PC-3 (cell line): ENCODE data around the gene CBFA2T3. TPM values are rescaled to one million over a fixed set of nuclear protein-coding genes. Genes with fewer than 3 reads are reported as not detected.

Experiments
- ATAC-seq: fragments of 200-7000 bp; cut with Tn5 transposase; 2 replicates; pipeline ENCODE4 v1.9.1; 2020; ENCODE audit warnings: mild to moderate bottlenecking, moderate library complexity
- BruUV-seq: library from RNA; stranded (reverse); fragments of 400-500 nt; replicated peaks from 2 replicates; lab custom pipeline; 2021; lab: Mats Ljungman, UMichigan
- CTCF ChIA-PET: fragments of 300-600 bp; sonication (Branson Sonifier 250); formaldehyde crosslinking; loops from one replicate; lab custom pipeline; 2022; ENCODE audit warnings: antibody characterized with exemption; lab: Charles Lee
- POLR2A ChIA-PET: fragments of 300-600 bp; sonication (Branson Sonifier 250); formaldehyde crosslinking; loops from one replicate; lab custom pipeline; 2022; ENCODE audit warnings: antibody characterized with exemption; ENCODE audit not compliant: unreplicated experiment; lab: Charles Lee
- DNase-seq: peaks from one replicate; pipeline ENCODE4 v3.0.0-alpha.2; 2015
- H2AFZ ChIP-seq: fragments of 300-600 bp; sonication (generic); 2 replicates; pipeline ENCODE4 v1.6.0; 2016; ENCODE audit warnings: antibody characterized with exemption, low read length
- H3F3A ChIP-seq: fragments of 300-600 bp; sonication (generic); one replicate; pipeline ENCODE4 v1.6.0; 2017; ENCODE audit warnings: antibody characterized with exemption, low read length, control low read depth, mild to moderate bottlenecking; ENCODE audit not compliant: unreplicated experiment
- H3K27ac ChIP-seq: fragments of 300-600 bp; sonication (generic); 2 replicates; pipeline ENCODE4 v1.5.1; 2016; ENCODE audit warnings: mild to moderate bottlenecking, low read length
- H3K27me3 ChIP-seq: fragments of 300-600 bp; sonication (generic); 2 replicates; pipeline ENCODE4 v1.6.1; 2016; ENCODE audit warnings: low read length, mixed read lengths
- H3K36me3 ChIP-seq: fragments of 300-600 bp; sonication (generic); 2 replicates; pipeline ENCODE4 v1.6.1; 2016; ENCODE audit warnings: low read depth, mixed run types, low read length, mixed read lengths
- H3K4me1 ChIP-seq: fragments of 300-600 bp; sonication (generic); 2 replicates; pipeline ENCODE4 v1.5.1; 2016; ENCODE audit warnings: low read length; ENCODE audit not compliant: insufficient read depth
- H3K4me2 ChIP-seq: fragments of 300-600 bp; sonication (generic); 2 replicates; pipeline ENCODE4 v1.6.0; 2016; ENCODE audit warnings: low read length
- H3K4me3 ChIP-seq: fragments of 300-600 bp; sonication (generic); 2 replicates; pipeline ENCODE4 v1.5.1; 2016; ENCODE audit warnings: mild to moderate bottlenecking, low read length, mixed read lengths
- H3K79me2 ChIP-seq: fragments of 300-600 bp; sonication (generic); 2 replicates; pipeline ENCODE4 v1.6.1; 2017; ENCODE audit warnings: low read length, mixed read lengths
- H3K9ac ChIP-seq: fragments of 300-600 bp; sonication (generic); 2 replicates; pipeline ENCODE4 v1.6.0; 2016; ENCODE audit warnings: mild to moderate bottlenecking, low read length
- H3K9me2 ChIP-seq: fragments of 300-600 bp; sonication (generic); replicated peaks from 2 replicates; pipeline ENCODE4 v1.6.1; 2016; ENCODE audit warnings: mixed run types, low read length, mixed read lengths
- H3K9me3 ChIP-seq: fragments of 300-600 bp; sonication (generic); 2 replicates; pipeline ENCODE4 v1.6.1; 2016; ENCODE audit warnings: low read length, mixed read lengths
- H4K20me1 ChIP-seq: fragments of 300-600 bp; sonication (generic); 2 replicates; pipeline ENCODE4 v1.6.1; 2016; ENCODE audit warnings: low read length, mixed read lengths
- EZH2 ChIP-seq: fragments of 300-600 bp; sonication (generic); IDR thresholded peaks from one replicate; pipeline ENCODE4 v1.6.1; 2017; ENCODE audit warnings: antibody characterized with exemption, mild to moderate bottlenecking, low read length; ENCODE audit not compliant: unreplicated experiment
- EZH2phosphoT487 ChIP-seq: fragments of 300-600 bp; sonication (generic); IDR thresholded peaks from 2 replicates; pipeline ENCODE4 v1.6.1; 2018; ENCODE audit warnings: mild to moderate bottlenecking, antibody characterized with exemption, low read length, borderline replicate concordance
- intact Hi-C: fragments of 100-400 bp; cut with micrococcal nuclease; formaldehyde crosslinking; loops from 2 replicates; pipeline ENCODE4 v1.9.0; 2023
- total RNA-seq: library from RNA; depleted of rRNA; stranded (reverse); fragments of >200 nt; gene quantifications from 2 replicates; pipeline ENCODE4 v1.2.3, GENCODE V29; 2014
- TF ChIP-seq, protein P1 (sequence below): fragments of 300-600 bp; sonication (generic); conservative IDR thresholded peaks from 2 replicates; pipeline ENCODE4 v1.5.1; 2017; ENCODE audit warnings: antibody characterized with exemption, low read depth, mild to moderate bottlenecking, low read length

The CBFA2T3 gene
- total RNA-seq, 1 experiment from 2014 or later: not detected

- Histone ChIP-seq H3K27me3 (peaks cover 58% of the 10 kb centered on the region), H3K4me3 (no peak overlapping the region), H3F3A (no peaks in the 10 kb centered on the region), H3K27ac (no peak overlapping the region), H3K4me1 (no peaks in the 10 kb centered on the region), H3K79me2 (no peaks in the 10 kb centered on the region), H3K9me3 (no peaks in the 10 kb centered on the region), H3K9ac (no peak overlapping the region), H3K4me2 (no peak overlapping the region), H3K9me2 (no peaks in the 10 kb centered on the region), H3K36me3 (no peaks in the 10 kb centered on the region), H4K20me1 (no peaks in the 10 kb centered on the region), H2AFZ (no peak overlapping the region)
- intact Hi-C loops: no loop called here
- BruUV-seq: no TSS peak
- ChIA-PET CTCF (no interaction called here), POLR2A (no interaction called here)
- DNase-seq (no peak), ATAC-seq (no peak)
- TF ChIP-seq EZH2phosphoT487 (no peak), EZH2 (no peak)
- TF ChIP-seq, protein P1, sequence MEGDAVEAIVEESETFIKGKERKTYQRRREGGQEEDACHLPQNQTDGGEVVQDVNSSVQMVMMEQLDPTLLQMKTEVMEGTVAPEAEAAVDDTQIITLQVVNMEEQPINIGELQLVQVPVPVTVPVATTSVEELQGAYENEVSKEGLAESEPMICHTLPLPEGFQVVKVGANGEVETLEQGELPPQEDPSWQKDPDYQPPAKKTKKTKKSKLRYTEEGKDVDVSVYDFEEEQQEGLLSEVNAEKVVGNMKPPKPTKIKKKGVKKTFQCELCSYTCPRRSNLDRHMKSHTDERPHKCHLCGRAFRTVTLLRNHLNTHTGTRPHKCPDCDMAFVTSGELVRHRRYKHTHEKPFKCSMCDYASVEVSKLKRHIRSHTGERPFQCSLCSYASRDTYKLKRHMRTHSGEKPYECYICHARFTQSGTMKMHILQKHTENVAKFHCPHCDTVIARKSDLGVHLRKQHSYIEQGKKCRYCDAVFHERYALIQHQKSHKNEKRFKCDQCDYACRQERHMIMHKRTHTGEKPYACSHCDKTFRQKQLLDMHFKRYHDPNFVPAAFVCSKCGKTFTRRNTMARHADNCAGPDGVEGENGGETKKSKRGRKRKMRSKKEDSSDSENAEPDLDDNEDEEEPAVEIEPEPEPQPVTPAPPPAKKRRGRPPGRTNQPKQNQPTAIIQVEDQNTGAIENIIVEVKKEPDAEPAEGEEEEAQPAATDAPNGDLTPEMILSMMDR: no peak
These were observed 43.3 kb upstream of the CBFA2T3 start for GRCh38 chr16:89020068-89020924.

- no peaks in the 10 kb centered on the region for H3K36me3 ChIP-seq
- ATAC-seq: no peak
- H3K9me3 ChIP-seq: no peaks in the 10 kb centered on the region
- H3K4me3 ChIP-seq: no peak overlapping the region
- H3K4me1 ChIP-seq: no peaks in the 10 kb centered on the region
- TF ChIP-seq EZH2phosphoT487: no peak
- no peak for TF ChIP-seq EZH2
- TF ChIP-seq, protein P1: no peak
- H3K9ac ChIP-seq: no peak overlapping the region
- no peak overlapping the region for H2AFZ ChIP-seq
- ChIA-PET CTCF (no interaction called here), POLR2A (no interaction called here)
- H3K27me3 ChIP-seq: peaks cover 50% of the 10 kb centered on the region
- intact Hi-C loops: no loop called here
- no peaks in the 10 kb centered on the region for H3F3A ChIP-seq
- H3K9me2 ChIP-seq: no peaks in the 10 kb centered on the region
- no peaks in the 10 kb centered on the region for H4K20me1 ChIP-seq
- no peaks in the 10 kb centered on the region for H3K79me2 ChIP-seq
- no TSS peak for BruUV-seq
- H3K4me2 ChIP-seq: no peak overlapping the region
- DNase-seq: no peak
- H3K27ac ChIP-seq: no peak overlapping the region
These were observed 42.5 kb upstream of the CBFA2T3 start for GRCh38 chr16:89019511-89019910.
